ENCODE data around the gene ZNF585A.

DNA sequence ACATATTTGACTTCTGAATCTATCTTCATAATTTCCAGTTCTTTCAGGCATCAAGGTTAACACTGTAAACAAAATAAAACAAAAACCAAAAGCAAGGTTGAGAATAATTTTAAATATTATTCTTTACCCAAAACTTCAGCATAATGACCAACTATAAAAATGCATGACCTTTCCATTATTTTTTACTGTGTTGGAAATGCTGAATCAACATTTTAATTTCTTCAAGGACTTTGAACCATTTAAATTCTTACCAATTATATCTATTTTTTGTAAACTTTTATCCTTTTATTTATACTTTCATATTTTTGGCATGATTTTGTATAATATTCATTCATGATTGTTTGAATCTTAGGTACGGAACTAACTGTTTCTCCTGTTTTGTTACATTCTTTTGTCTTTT lies 6.9 kb downstream of the ZNF585A start:
- TF ChIP-seq, protein P1, sequence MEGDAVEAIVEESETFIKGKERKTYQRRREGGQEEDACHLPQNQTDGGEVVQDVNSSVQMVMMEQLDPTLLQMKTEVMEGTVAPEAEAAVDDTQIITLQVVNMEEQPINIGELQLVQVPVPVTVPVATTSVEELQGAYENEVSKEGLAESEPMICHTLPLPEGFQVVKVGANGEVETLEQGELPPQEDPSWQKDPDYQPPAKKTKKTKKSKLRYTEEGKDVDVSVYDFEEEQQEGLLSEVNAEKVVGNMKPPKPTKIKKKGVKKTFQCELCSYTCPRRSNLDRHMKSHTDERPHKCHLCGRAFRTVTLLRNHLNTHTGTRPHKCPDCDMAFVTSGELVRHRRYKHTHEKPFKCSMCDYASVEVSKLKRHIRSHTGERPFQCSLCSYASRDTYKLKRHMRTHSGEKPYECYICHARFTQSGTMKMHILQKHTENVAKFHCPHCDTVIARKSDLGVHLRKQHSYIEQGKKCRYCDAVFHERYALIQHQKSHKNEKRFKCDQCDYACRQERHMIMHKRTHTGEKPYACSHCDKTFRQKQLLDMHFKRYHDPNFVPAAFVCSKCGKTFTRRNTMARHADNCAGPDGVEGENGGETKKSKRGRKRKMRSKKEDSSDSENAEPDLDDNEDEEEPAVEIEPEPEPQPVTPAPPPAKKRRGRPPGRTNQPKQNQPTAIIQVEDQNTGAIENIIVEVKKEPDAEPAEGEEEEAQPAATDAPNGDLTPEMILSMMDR (IDR thresholded peaks at IDR 0.05): no peak
- no peak for TF ChIP-seq POLR2A (IDR thresholded peaks at IDR 0.05)
